Measurements from ENCODE around the gene C2CD3. TPM values are rescaled to one million over a fixed set of nuclear protein-coding genes. Genes with fewer than 3 reads are reported as not detected.
"Not testable (repeated sequence)": the region's sequence is repeated elsewhere in the genome, so short reads cannot be mapped to it uniquely, and the experiment has no call there.

The C2CD3 gene
- total and polyA plus RNA-seq, 2 donors (not counting 1 experiment from before 2014, with no cell fraction given): 5.8 to 8.3 TPM

DNA sequence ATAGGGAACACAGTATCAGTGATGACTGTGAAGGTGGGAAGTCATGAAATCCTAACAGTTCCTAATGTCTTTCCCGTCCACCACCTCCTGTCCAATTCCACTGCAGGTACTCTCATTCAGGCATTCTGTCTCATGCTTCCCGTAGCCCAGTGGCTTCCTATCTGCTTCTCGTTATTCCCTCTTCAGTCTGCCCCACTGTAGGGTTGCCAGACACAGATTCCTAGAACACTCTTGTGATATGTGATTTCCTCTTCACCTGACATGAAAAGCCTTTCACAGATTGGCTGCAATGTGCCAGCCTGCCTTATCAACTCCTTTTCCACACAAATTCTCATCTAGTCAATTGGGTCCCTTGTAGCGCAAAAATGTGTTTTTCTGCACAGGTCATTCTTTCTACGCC lies 49.0 kb downstream of the C2CD3 start:
- Histone ChIP-seq H3K9me3 (ENCODE audit: control insufficient read depth, insufficient read depth, low read depth, low read length) (no peaks in the 10 kb centered on the region), H3K9ac (ENCODE audit: insufficient read depth, low read length) (no peak overlapping the region), H3K4me2 (ENCODE audit: extremely low read depth, insufficient read depth, low read length) (no peak overlapping the region), H3K27me3 (ENCODE audit: control insufficient read depth, insufficient read depth, low read length) (no peaks in the 10 kb centered on the region), H3K36me3 (ENCODE audit: control insufficient read depth, insufficient read depth, low read length) (no peaks in the 10 kb centered on the region), H3K79me2 (ENCODE audit: control insufficient read depth, insufficient read depth, low read length) (no peaks in the 10 kb centered on the region), H2AFZ (ENCODE audit: low read length) (no peak overlapping the region), H3K4me1 (ENCODE audit: control insufficient read depth, extremely low read depth, insufficient read depth, low read length) (no peaks in the 10 kb centered on the region), H3K27ac (ENCODE audit: insufficient read depth, low read length) (no peak overlapping the region), H3K4me3 (replicated peaks in 1 of 4; ENCODE audit: control extremely low read depth in 1 of 4, insufficient read depth in 1 of 4, low read depth in 3 of 4, low read length in 4 of 4) (no peak overlapping the region), H4K20me1 (ENCODE audit: control insufficient read depth, extremely low read depth, insufficient read depth, low read length) (no peaks in the 10 kb centered on the region)
- TF ChIP-seq, protein P1, sequence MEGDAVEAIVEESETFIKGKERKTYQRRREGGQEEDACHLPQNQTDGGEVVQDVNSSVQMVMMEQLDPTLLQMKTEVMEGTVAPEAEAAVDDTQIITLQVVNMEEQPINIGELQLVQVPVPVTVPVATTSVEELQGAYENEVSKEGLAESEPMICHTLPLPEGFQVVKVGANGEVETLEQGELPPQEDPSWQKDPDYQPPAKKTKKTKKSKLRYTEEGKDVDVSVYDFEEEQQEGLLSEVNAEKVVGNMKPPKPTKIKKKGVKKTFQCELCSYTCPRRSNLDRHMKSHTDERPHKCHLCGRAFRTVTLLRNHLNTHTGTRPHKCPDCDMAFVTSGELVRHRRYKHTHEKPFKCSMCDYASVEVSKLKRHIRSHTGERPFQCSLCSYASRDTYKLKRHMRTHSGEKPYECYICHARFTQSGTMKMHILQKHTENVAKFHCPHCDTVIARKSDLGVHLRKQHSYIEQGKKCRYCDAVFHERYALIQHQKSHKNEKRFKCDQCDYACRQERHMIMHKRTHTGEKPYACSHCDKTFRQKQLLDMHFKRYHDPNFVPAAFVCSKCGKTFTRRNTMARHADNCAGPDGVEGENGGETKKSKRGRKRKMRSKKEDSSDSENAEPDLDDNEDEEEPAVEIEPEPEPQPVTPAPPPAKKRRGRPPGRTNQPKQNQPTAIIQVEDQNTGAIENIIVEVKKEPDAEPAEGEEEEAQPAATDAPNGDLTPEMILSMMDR (conservative IDR thresholded peaks at IDR 0.05 in 1 of 2, IDR thresholded peaks at IDR 0.05 in 1 of 2; ENCODE audit: low read depth in 1 of 2, low read length in 2 of 2): no peak
- no peak for TF ChIP-seq EZH2 (IDR thresholded peaks at IDR 0.05; ENCODE audit: low read length, missing control alignments)
- no peak for DNase-seq (ENCODE audit: low read depth in 2 of 2)

DNA sequence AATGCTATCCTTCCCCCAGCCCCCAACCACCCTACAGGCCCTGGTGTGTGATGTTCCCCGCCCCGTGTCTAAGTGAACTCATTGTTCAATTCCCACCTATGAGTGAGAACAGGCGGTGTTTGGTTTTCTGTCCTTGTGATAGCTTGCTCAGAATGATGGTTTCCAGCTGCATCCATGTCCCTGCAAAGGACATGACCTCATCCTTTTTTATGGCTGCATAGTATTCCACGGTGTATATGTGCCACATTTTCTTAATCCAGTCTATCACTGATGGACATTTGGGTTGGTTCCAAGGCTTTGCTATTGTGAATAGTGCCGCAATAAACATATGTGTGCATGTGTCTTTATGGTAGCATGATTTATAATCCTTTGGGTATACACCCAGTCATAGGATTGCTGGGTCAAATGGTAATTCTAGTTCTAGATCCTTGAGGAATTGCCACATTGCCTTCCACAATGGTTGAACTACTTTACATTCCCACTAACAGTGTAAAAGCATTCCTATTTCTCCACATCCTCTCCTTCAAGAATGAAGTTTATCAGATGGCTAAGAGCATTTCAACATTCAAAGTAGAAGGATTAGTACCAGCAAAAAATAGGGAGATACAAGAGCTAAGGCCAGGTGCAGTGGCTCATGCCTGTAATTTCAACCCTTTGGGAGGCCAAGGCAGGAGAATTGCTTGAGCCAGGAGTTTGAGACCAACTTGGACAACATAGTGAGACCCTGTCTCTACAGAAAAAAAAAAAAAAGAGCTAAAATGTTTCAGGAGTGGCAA lies 50.4 kb downstream of the C2CD3 start:
- H3K27me3 ChIP-seq (ENCODE audit: control insufficient read depth, insufficient read depth, low read length); H3K4me1 ChIP-seq (ENCODE audit: control insufficient read depth, extremely low read depth, insufficient read depth, low read length); H3K4me2 ChIP-seq (ENCODE audit: extremely low read depth, insufficient read depth, low read length); H2AFZ ChIP-seq (ENCODE audit: low read length); H3K9me3 ChIP-seq (ENCODE audit: control insufficient read depth, insufficient read depth, low read depth, low read length); H3K27ac ChIP-seq (ENCODE audit: insufficient read depth, low read length); H3K79me2 ChIP-seq (ENCODE audit: control insufficient read depth, insufficient read depth, low read length); H4K20me1 ChIP-seq (ENCODE audit: control insufficient read depth, extremely low read depth, insufficient read depth, low read length); H3K36me3 ChIP-seq (ENCODE audit: control insufficient read depth, insufficient read depth, low read length); DNase-seq (ENCODE audit: low read depth in 2 of 2); H3K9ac ChIP-seq (ENCODE audit: insufficient read depth, low read length); H3K4me3 ChIP-seq (replicated peaks in 1 of 4; ENCODE audit: control extremely low read depth in 1 of 4, insufficient read depth in 1 of 4, low read depth in 3 of 4, low read length in 4 of 4): not testable (repeated sequence)

DNA sequence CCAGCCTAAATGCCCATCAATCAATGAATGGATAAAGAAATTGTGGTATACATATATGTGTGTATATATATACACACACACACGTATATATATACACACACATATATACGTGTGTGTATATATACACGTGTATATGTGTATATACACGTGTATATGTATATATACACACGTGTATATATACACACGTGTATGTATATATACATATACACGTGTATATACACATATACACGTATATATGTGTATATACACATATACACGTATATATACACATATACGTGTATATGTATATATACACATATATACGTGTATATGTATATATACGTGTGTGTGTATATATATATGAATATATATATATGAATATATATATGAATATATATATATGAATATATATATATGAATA lies 54.1 kb downstream of the C2CD3 start:
- DNase-seq (ENCODE audit: low read depth in 2 of 2): no peak
- no peak overlapping the region for H3K4me2 ChIP-seq (ENCODE audit: extremely low read depth, insufficient read depth, low read length)
- H3K4me1 ChIP-seq (ENCODE audit: control insufficient read depth, extremely low read depth, insufficient read depth, low read length): no peaks in the 10 kb centered on the region
- TF ChIP-seq EZH2 (IDR thresholded peaks at IDR 0.05; ENCODE audit: low read length, missing control alignments): no peak
- TF ChIP-seq, protein P1 (conservative IDR thresholded peaks at IDR 0.05 in 1 of 2, IDR thresholded peaks at IDR 0.05 in 1 of 2; ENCODE audit: low read depth in 1 of 2, low read length in 2 of 2): no peak
- no peak overlapping the region for H3K4me3 ChIP-seq (replicated peaks in 1 of 4; ENCODE audit: control extremely low read depth in 1 of 4, insufficient read depth in 1 of 4, low read depth in 3 of 4, low read length in 4 of 4)
- no peak overlapping the region for H2AFZ ChIP-seq (ENCODE audit: low read length)
- peaks cover 1% of the 10 kb centered on the region for H3K36me3 ChIP-seq (ENCODE audit: control insufficient read depth, insufficient read depth, low read length)
- H3K9me3 ChIP-seq (ENCODE audit: control insufficient read depth, insufficient read depth, low read depth, low read length): no peaks in the 10 kb centered on the region
- H3K27ac ChIP-seq (ENCODE audit: insufficient read depth, low read length): no peak overlapping the region
- H3K9ac ChIP-seq (ENCODE audit: insufficient read depth, low read length): no peak overlapping the region
- H4K20me1 ChIP-seq (ENCODE audit: control insufficient read depth, extremely low read depth, insufficient read depth, low read length): no peaks in the 10 kb centered on the region
- H3K27me3 ChIP-seq (ENCODE audit: control insufficient read depth, insufficient read depth, low read length): no peaks in the 10 kb centered on the region
- no peaks in the 10 kb centered on the region for H3K79me2 ChIP-seq (ENCODE audit: control insufficient read depth, insufficient read depth, low read length)
